Measurements from ENCODE around the gene SLC25A51.

Gene SLC25A51

GRCh38 chr9:37937366-37937765, 33.4 kb upstream of the SLC25A51 start:
- DNase-seq (ENCODE audit: low read depth in 3 of 3): no peak

GRCh38 chr9:37936965-37937364, 33.0 kb upstream of the SLC25A51 start:
- DNase-seq (ENCODE audit: low read depth in 3 of 3): no peak

GRCh38 chr9:37936376-37936775, 32.4 kb upstream of the SLC25A51 start:
- DNase-seq (ENCODE audit: low read depth in 3 of 3): no peak

GRCh38 chr9:37935096-37935495, 31.2 kb upstream of the SLC25A51 start:
- DNase-seq (ENCODE audit: low read depth in 3 of 3): no peak

GRCh38 chr9:37931592-37931991, 27.7 kb upstream of the SLC25A51 start:
- no peak for DNase-seq (ENCODE audit: low read depth in 3 of 3)

GRCh38 chr9:37929441-37929895, 25.5 kb upstream of the SLC25A51 start:
- DNase-seq (ENCODE audit: low read depth in 3 of 3): no peak

GRCh38 chr9:37928552-37929430, 24.9 kb upstream of the SLC25A51 start:
- DNase-seq (ENCODE audit: low read depth in 3 of 3): no peak

- DNase-seq (ENCODE audit: low read depth in 3 of 3): no peak
Measured at GRCh38 chr9:37927601-37928551, 23.9 kb upstream of the SLC25A51 start.

- no peak for DNase-seq (ENCODE audit: low read depth in 3 of 3)
Measured at GRCh38 chr9:37927132-37927531, 23.2 kb upstream of the SLC25A51 start.

- DNase-seq (ENCODE audit: low read depth in 3 of 3): no peak
Measured at GRCh38 chr9:37926737-37927118, 22.8 kb upstream of the SLC25A51 start.

- no peak for DNase-seq (ENCODE audit: low read depth in 3 of 3)
Measured at GRCh38 chr9:37925786-37926736, 22.1 kb upstream of the SLC25A51 start.

GRCh38 chr9:37925006-37925405, 21.1 kb upstream of the SLC25A51 start:
- no peak for DNase-seq (ENCODE audit: low read depth in 3 of 3)

- DNase-seq (ENCODE audit: low read depth in 3 of 3): no peak
Measured at GRCh38 chr9:37924538-37924937, 20.6 kb upstream of the SLC25A51 start.

GRCh38 chr9:37923796-37924427, 20.0 kb upstream of the SLC25A51 start:
- DNase-seq (ENCODE audit: low read depth in 3 of 3): no peak

GRCh38 chr9:37923118-37923795, 19.3 kb upstream of the SLC25A51 start:
- DNase-seq (ENCODE audit: low read depth in 3 of 3): no peak

GRCh38 chr9:37922363-37923117, 18.6 kb upstream of the SLC25A51 start:
- DNase-seq (ENCODE audit: low read depth in 3 of 3): no peak

- no peak for DNase-seq (ENCODE audit: low read depth in 3 of 3)
Measured at GRCh38 chr9:37921546-37922300, 17.8 kb upstream of the SLC25A51 start.

GRCh38 chr9:37921168-37921510, 17.2 kb upstream of the SLC25A51 start:
- no peak for DNase-seq (ENCODE audit: low read depth in 3 of 3)

All from stimulated activated CD4-positive, alpha-beta T cell treated with anti-CD3 and anti-CD28 coated beads, TNF-alpha, amount 100 ng/mL, for 24 hours (primary cell).